Measurements from ENCODE around the gene SF1.

Gene SF1

GRCh38 chr11:64734811-64735724, 43.3 kb downstream of the SF1 start:
- Histone ChIP-seq H3K4me3 (ENCODE audit: low read length) (peak overlapping the region; percentile 30; the same call in 1 of the 2 replicates), H3K9ac (ENCODE audit: low read length) (peak overlapping the region; percentile 32; the same call in 1 of the 2 replicates), H3K9me3 (ENCODE audit: insufficient read depth, low read length) (no peaks in the 10 kb centered on the region), H3K4me1 (ENCODE audit: low read length) (peaks cover 33% of the 10 kb centered on the region), H3K27ac (ENCODE audit: low read length) (peak overlapping the region; percentile 11; the same call in 1 of the 2 replicates), H3K4me2 (ENCODE audit: low read length) (peak overlapping the region; percentile 62), H3K27me3 (ENCODE audit: low read depth, low read length) (no peaks in the 10 kb centered on the region), H4K20me1 (ENCODE audit: insufficient read depth, low read length) (no peaks in the 10 kb centered on the region), H2AFZ (ENCODE audit: low read depth, low read length) (no peak overlapping the region), H3K79me2 (ENCODE audit: low read length) (no peaks in the 10 kb centered on the region), H3K36me3 (replicated peaks; ENCODE audit: low read depth, low read length) (no peaks in the 10 kb centered on the region)
- TF ChIP-seq EZH2phosphoT487 (IDR thresholded peaks at IDR 0.05; ENCODE audit: low read depth), result no peak
- no peak for TF ChIP-seq CTCF (IDR thresholded peaks at IDR 0.05; ENCODE audit: low read depth, low read length)

GRCh38 chr11:64731601-64732000, 46.7 kb downstream of the SF1 start:
- no peaks in the 10 kb centered on the region for H4K20me1 ChIP-seq (ENCODE audit: insufficient read depth, low read length)

GRCh38 chr11:64729851-64730382, 48.4 kb downstream of the SF1 start:
- H3K4me2 ChIP-seq (ENCODE audit: low read length), result no peak overlapping the region
- no peaks in the 10 kb centered on the region for H3K79me2 ChIP-seq (ENCODE audit: low read length)
- no peaks in the 10 kb centered on the region for H3K9me3 ChIP-seq (ENCODE audit: insufficient read depth, low read length)
- H2AFZ ChIP-seq (ENCODE audit: low read depth, low read length), result no peak overlapping the region
- H3K9ac ChIP-seq (ENCODE audit: low read length), result no peak overlapping the region
- H3K4me3 ChIP-seq (ENCODE audit: low read length), result no peak overlapping the region
- H3K27me3 ChIP-seq (ENCODE audit: low read depth, low read length), result no peaks in the 10 kb centered on the region
- peaks cover 3% of the 10 kb centered on the region for H3K36me3 ChIP-seq (replicated peaks; ENCODE audit: low read depth, low read length)
- H3K27ac ChIP-seq (ENCODE audit: low read length), result no peak overlapping the region
- H4K20me1 ChIP-seq (ENCODE audit: insufficient read depth, low read length), result no peaks in the 10 kb centered on the region
- no peak for TF ChIP-seq EZH2phosphoT487 (IDR thresholded peaks at IDR 0.05; ENCODE audit: low read depth)
- TF ChIP-seq CTCF (IDR thresholded peaks at IDR 0.05; ENCODE audit: low read depth, low read length), result no peak
- peaks cover 31% of the 10 kb centered on the region for H3K4me1 ChIP-seq (ENCODE audit: low read length)

More at GRCh38 chr11:64731601-64732000, 46.7 kb downstream of the SF1 start:
- Histone ChIP-seq H3K79me2 (ENCODE audit: low read length) (no peaks in the 10 kb centered on the region), H3K36me3 (replicated peaks; ENCODE audit: low read depth, low read length) (peaks cover 3% of the 10 kb centered on the region), H3K4me3 (ENCODE audit: low read length) (no peak overlapping the region), H2AFZ (ENCODE audit: low read depth, low read length) (no peak overlapping the region), H3K4me2 (ENCODE audit: low read length) (no peak overlapping the region), H3K9me3 (ENCODE audit: insufficient read depth, low read length) (no peaks in the 10 kb centered on the region), H3K27me3 (ENCODE audit: low read depth, low read length) (no peaks in the 10 kb centered on the region), H3K9ac (ENCODE audit: low read length) (no peak overlapping the region), H3K4me1 (ENCODE audit: low read length) (peaks cover 33% of the 10 kb centered on the region), H3K27ac (ENCODE audit: low read length) (no peak overlapping the region)
- TF ChIP-seq CTCF (IDR thresholded peaks at IDR 0.05; ENCODE audit: low read depth, low read length), result no peak
- TF ChIP-seq EZH2phosphoT487 (IDR thresholded peaks at IDR 0.05; ENCODE audit: low read depth), result no peak

- H3K27me3 ChIP-seq (ENCODE audit: low read depth, low read length), result no peaks in the 10 kb centered on the region
- H3K4me3 ChIP-seq (ENCODE audit: low read length), result no peak overlapping the region
- no peak overlapping the region for H3K27ac ChIP-seq (ENCODE audit: low read length)
- TF ChIP-seq EZH2phosphoT487 (IDR thresholded peaks at IDR 0.05; ENCODE audit: low read depth) (no peak), CTCF (IDR thresholded peaks at IDR 0.05; ENCODE audit: low read depth, low read length) (no peak)
- H2AFZ ChIP-seq (ENCODE audit: low read depth, low read length), result no peak overlapping the region
- H3K36me3 ChIP-seq (replicated peaks; ENCODE audit: low read depth, low read length), result peaks cover 3% of the 10 kb centered on the region
- no peaks in the 10 kb centered on the region for H3K79me2 ChIP-seq (ENCODE audit: low read length)
- H3K9ac ChIP-seq (ENCODE audit: low read length), result no peak overlapping the region
- no peak overlapping the region for H3K4me2 ChIP-seq (ENCODE audit: low read length)
- H4K20me1 ChIP-seq (ENCODE audit: insufficient read depth, low read length), result no peaks in the 10 kb centered on the region
- H3K4me1 ChIP-seq (ENCODE audit: low read length), result peaks cover 32% of the 10 kb centered on the region
- no peaks in the 10 kb centered on the region for H3K9me3 ChIP-seq (ENCODE audit: insufficient read depth, low read length)
Measured at GRCh38 chr11:64728757-64729365, 49.5 kb downstream of the SF1 start.

Measured in OCI-LY3 (cell line).